Measurements from ENCODE around the gene SNRPB. TPM values are rescaled to one million over a fixed set of nuclear protein-coding genes. Genes with fewer than 3 reads are reported as not detected.

Gene SNRPB
- total RNA-seq (10 to 100 TPM; 99.0 to 99.1 TPM), polyA plus RNA-seq (100 to 1,000 TPM; 218 to 245 (median 240) TPM), total RNA-seq (90.9 to 330 (median 107) reads per million in 6 experiments)

DNA sequence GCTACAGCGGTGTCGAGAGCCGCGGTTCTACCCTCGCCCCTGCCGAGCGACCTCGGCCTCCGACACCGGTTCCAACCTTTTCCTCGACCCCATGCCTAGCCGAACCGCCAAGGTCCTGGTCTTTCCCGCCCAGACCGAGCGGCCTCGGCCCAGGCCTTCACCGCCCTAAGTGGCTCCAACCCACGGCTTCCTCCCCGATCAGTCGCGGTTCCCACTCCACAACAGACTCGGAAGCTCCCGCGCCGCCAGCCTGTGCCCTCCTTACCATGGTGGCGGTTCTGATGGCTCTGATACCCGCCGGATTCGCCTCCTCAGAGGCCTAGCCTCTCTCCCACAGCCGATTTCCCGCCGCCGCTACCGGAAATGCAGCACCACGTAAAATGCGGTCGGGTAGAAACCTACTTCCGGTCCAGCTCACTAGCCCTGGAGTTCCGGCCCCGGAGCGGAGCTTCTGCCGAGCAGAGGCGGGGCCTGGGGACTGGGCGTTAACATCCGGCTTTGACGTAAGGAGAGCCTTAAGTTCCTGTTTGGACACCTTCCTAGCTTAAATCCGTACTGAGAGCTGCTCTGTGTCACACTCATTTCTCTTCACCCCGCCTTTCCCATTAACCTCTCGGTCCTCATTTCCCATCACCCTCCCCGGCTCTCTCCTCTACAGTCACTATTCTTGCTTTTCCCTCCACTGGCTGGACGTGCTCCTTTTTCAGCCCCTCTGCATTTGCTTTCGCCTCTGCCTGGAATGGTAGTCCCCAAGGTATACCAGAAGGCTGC, at the start of gene SNRPB:
Gene SNRPB, minus strand, starts transcription at position 367 of the 771 bp plus-strand sequence. Its CDS starts 99 bp downstream, at position 268.
- POLR2A ChIA-PET, result interaction anchor here (0.8 to 2.6 kb wide), 14 partner anchors 9 to 1004 kb away, joined by 3 to 32 read pairs (median 6); partner anchors contain the start of genes IDH3B, NOP56, NSFL1C and ZNF343

DNA sequence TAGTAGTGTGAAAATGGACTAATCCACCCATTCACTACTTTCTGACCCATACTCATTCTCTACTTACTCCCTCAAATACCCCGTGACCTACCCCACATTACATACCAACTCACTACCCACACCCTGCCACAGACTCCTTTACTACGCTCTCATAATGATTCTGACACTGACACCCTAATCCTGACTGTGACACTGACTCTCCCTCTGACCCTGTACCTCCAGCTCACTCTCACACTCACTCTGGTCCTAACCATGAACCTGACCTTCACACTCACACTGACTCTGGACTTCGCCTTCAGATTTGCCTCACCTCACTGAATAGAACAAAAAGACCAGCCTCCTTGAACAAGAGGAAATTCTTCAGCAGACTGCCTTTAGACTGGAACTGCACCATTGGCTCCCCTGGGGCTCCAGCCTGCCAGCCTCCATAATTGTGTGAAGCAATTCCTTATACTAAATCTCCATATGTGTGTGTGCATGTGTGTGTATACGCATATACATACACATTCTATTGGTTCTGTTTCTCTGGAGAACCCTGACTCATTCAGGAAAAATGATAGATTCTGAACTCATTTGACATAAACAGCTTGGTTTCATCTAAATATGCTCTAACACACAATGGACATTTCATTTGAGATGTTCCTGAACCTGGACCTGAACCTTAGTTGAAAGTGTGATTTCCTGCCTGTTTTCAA, 48.7 kb upstream of the SNRPB start:
- H3K4me3 Mint-ChIP-seq, result no peak overlapping the region
- H3K4me1 Mint-ChIP-seq, result peaks cover 3 to 11% (median 8%) of the 10 kb centered on the region in 4 donors
- POLR2A ChIA-PET, result no interaction called here

More for the DNA sequence above, at the start of gene SNRPB:
- Mint-ChIP-seq H3K27me3 (no peaks in the 10 kb centered on the region), H3K4me3 (peak within 1 kb of the TSS; percentile 94 to 99 (median 99)), H3K9me3 (peaks cover 0 to 10% (median 0%) of the 10 kb centered on the region in 9 donors), H3K27ac (peak within 1 kb of the TSS; percentile 94 to 100 (median 99)), H3K4me1 (peaks cover 31 to 49% (median 41%) of the 10 kb centered on the region in 4 donors), H3K36me3 (peaks cover 6 to 39% (median 6%) of the 10 kb centered on the region in 3 donors)
- ATAC-seq (peak; percentile 90), DNase-seq (peak; percentile 85 to 98 (median 96))

DNA sequence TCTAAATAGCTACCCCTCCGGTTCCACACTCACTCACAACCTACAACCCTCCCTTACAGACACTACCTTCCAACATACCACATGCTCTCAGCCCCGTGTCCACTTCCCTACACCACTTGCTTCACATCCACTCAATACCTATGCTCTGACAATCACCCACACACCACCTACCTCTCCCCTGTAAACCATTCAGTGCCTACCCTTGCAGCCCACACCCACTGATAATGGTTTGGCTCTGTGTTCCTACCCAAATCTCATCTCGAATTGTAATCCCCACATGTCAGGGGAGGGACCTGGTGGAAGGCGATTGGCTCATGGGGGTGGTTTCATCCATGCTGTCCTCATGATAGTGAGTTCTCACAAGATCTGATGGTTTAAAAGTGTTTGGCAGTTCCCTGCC, 48.0 kb upstream of the SNRPB start:
- Mint-ChIP-seq H3K27ac (no peak overlapping the region), H3K4me1 (peaks cover 0 to 6% (median 4%) of the 10 kb centered on the region in 4 donors)
- no peak for ATAC-seq

More for the DNA sequence above, 48.7 kb upstream of the SNRPB start:
- Mint-ChIP-seq H3K27ac (peak overlapping the region in 1 of 10 donors; percentile 79), H3K27me3 (peaks cover 0 to 2% (median 0%) of the 10 kb centered on the region in 5 donors), H3K9me3 (no peaks in the 10 kb centered on the region), H3K36me3 (no peaks in the 10 kb centered on the region)
- ATAC-seq (no peak), DNase-seq (no peak)

DNA sequence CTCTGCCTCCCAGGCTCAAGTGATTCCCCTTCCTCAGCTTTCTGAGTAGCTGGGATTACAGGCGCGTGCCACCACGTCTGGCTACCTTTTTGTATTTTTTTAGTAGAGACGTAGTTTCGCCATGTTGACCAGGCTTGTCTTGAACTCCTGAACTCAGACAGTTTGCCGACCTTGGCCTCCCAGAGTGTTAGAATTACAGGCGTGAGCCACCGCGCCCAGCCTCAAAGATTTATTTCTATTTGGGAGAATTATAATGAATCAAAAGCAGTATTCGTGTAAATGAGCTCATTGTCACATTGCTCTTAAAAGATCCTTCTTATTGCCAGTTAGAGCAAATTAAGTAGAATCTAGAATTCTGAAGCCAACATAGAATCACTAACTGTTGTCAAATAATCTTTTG, 47.5 kb upstream of the SNRPB start:
- Mint-ChIP-seq H3K4me1 (peaks cover 0 to 6% (median 4%) of the 10 kb centered on the region in 4 donors), H3K36me3 (no peaks in the 10 kb centered on the region), H3K27me3 (peaks cover 0 to 8% (median 2%) of the 10 kb centered on the region in 5 donors), H3K27ac (no peak overlapping the region), H3K9me3 (no peaks in the 10 kb centered on the region), H3K4me3 (no peak overlapping the region)
- ATAC-seq (no peak), DNase-seq (no peak)
- POLR2A ChIA-PET, result no interaction called here

More for the DNA sequence above, 48.0 kb upstream of the SNRPB start:
- Mint-ChIP-seq H3K36me3 (no peaks in the 10 kb centered on the region), H3K9me3 (no peaks in the 10 kb centered on the region), H3K4me3 (no peak overlapping the region), H3K27me3 (peaks cover 0 to 5% (median 2%) of the 10 kb centered on the region in 5 donors)
- DNase-seq, result no peak
- POLR2A ChIA-PET, result no interaction called here

DNA sequence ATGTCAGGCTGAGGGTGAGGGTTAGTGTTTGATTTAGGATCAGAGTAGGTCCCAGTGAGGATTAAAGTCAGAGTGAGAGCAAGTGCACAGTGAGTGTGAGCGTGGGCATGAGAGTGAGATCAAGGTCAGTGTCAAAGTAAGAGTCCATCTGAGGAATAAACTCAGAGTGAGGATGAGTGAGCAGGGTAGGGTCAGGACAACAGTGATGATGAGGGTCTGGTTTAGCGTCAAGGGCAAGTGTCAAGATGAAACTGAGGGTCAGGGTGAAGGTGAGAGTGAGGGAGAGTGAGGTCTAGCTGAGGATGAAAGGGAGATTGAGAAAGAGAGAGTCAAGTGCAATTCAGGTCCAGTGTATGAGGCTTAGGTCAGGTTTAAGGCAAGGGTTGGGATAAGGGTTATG, 45.8 kb upstream of the SNRPB start:
- no peak for DNase-seq
- Mint-ChIP-seq H3K36me3 (no peaks in the 10 kb centered on the region), H3K4me3 (no peak overlapping the region), H3K27ac (no peak overlapping the region), H3K9me3 (no peaks in the 10 kb centered on the region), H3K27me3 (peaks cover 0 to 19% (median 5%) of the 10 kb centered on the region in 5 donors), H3K4me1 (peaks cover 0 to 3% (median under 1%) of the 10 kb centered on the region in 4 donors)
- ATAC-seq, result no peak
- POLR2A ChIA-PET, result no interaction called here

DNA sequence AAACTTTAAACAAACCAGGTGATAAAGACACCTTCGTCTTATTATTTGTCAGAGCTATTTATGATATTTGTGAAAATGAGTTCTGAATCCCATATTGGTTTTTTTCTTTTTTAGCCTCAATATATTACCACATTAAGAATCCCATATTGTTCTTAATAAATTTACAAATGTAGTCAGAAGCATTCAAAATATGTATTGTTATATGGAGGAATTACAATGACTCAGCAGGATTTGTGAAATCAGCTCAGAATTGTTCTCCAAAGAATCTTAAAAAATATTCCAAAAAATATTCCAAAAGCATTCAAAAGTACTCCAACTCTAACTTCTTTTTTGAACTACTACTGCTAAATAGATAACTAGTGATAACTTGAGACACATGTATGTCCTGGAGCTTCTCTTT, 44.6 kb upstream of the SNRPB start:
- POLR2A ChIA-PET, result no interaction called here
- Mint-ChIP-seq H3K4me3 (no peak overlapping the region), H3K4me1 (no peaks in the 10 kb centered on the region)

DNA sequence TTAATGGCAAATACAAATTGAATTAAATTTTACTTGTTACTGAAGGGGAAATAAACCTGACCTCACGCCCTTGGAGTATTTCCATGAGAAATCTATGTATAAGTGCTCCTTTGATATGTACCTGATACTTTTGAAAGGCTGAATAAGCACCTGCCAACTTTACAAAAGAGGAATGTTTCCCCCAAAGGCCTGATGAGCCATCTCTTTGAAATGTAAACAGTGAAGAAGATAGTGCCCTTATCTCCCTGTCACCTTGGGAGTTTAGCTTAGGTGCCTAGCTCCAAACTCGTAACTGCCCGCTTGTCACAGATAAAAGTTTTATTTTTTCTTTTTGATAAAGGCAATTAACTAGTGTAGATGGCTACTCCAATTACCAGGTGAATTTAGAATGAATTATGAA, 39.2 kb upstream of the SNRPB start:
- ATAC-seq, result no peak
- POLR2A ChIA-PET, result interaction anchor here (0.6 to 3.4 kb wide), 5 partner anchors 15 to 1472 kb away, joined by 3 to 32 read pairs (median 11); partner anchors contain the start of genes NOP56 and SNRPB
- no peak overlapping the region for H3K27ac Mint-ChIP-seq
- H3K27me3 Mint-ChIP-seq, result peaks cover 0 to 23% (median 6%) of the 10 kb centered on the region in 5 donors
- no peaks in the 10 kb centered on the region for H3K36me3 Mint-ChIP-seq
- no peaks in the 10 kb centered on the region for H3K9me3 Mint-ChIP-seq
- peak overlapping the region in 7 of 10 donors; percentile 12 to 96 (median 36) for H3K4me3 Mint-ChIP-seq
- peaks cover 12 to 25% (median 19%) of the 10 kb centered on the region in 4 donors for H3K4me1 Mint-ChIP-seq
- DNase-seq, result no peak

More for the DNA sequence above, 44.6 kb upstream of the SNRPB start:
- Mint-ChIP-seq H3K27me3 (peaks cover 0 to 23% (median 6%) of the 10 kb centered on the region in 5 donors), H3K27ac (no peak overlapping the region), H3K9me3 (no peaks in the 10 kb centered on the region), H3K36me3 (no peaks in the 10 kb centered on the region)
- DNase-seq (no peak), ATAC-seq (no peak)

DNA sequence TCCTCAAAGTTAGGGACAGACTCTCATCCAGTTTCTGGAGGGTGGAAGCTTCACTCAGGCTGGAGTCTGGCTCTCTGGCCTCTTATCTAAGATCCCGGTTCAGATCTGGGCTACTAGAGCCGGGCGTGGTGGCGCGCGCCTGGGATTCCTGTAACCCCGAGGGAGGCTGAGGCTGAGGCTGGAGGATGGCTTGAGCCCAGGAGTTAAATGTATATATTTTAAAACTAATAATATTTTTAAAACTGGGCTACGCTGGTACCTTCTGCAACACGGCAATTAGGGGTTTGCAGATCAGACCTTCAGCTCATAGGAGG, 38.8 kb upstream of the SNRPB start:
- Mint-ChIP-seq H3K27ac (peak overlapping the region; percentile 90 to 99 (median 97)), H3K36me3 (no peaks in the 10 kb centered on the region), H3K9me3 (no peaks in the 10 kb centered on the region), H3K27me3 (peaks cover 0 to 23% (median 6%) of the 10 kb centered on the region in 5 donors), H3K4me1 (peaks cover 12 to 28% (median 19%) of the 10 kb centered on the region in 4 donors), H3K4me3 (peak overlapping the region; percentile 95 to 100 (median 100))
- ATAC-seq, result no peak
- no peak for DNase-seq
- POLR2A ChIA-PET, result interaction anchor here (0.6 to 3.4 kb wide), 5 partner anchors 15 to 1472 kb away, joined by 3 to 32 read pairs (median 11); partner anchors contain the start of genes NOP56 and SNRPB

DNA sequence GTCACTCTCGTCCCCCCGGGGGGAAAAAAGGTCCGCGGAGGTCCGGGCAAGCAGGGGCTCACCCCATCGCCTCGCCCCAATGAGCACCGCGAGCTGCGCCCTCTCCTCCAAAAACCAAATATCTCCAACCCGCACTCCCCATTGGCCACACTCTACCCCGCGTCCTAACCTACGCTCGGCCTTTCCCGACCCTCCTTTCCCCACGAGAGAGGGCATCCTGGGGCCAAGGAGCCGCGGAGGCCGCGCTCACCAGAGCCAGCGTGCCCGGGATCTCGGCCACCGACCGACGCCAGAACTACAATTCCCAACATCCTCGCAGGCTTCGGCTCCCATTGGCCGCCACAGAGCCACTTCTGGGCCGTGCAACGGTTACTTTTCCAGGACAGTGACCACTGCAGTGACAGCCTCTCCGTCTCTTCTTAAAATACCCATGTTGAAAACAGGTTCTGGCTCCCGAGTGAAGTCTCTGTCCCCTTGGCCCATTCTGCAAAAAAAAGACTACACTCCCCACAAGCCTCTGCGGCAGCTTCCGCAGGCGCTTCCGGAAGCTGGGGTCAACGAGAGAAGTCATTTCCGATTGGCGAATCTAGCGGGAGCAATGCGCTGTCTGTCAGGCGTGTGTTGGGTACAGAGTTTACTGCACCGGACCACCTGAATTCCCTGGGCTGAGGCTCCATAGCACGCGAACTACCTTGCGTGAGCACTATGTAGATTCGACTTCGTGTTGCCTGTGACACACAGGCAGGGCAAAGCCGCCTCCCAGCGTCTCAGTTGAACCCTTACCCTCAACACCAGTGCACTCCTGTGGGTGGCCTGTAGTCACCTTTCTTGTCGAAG, 38.3 kb upstream of the SNRPB start, which contains the start of gene ZNF343:
Gene ZNF343, minus strand, starts transcription at position 285 of the 837 bp plus-strand sequence. CDS start 15,020 bp downstream, outside the sequence.
- peak within 1 kb of the TSS; percentile 95 to 100 (median 100) for H3K4me3 Mint-ChIP-seq
- peak; percentile 93 for ATAC-seq
- H3K9me3 Mint-ChIP-seq, result no peaks in the 10 kb centered on the region
- H3K36me3 Mint-ChIP-seq, result no peaks in the 10 kb centered on the region
- H3K27me3 Mint-ChIP-seq, result peaks cover 0 to 21% (median 6%) of the 10 kb centered on the region in 5 donors
- peaks cover 12 to 29% (median 20%) of the 10 kb centered on the region in 4 donors for H3K4me1 Mint-ChIP-seq
- peak; percentile 59 to 91 (median 74) for DNase-seq
- H3K27ac Mint-ChIP-seq, result peak within 1 kb of the TSS; percentile 90 to 99 (median 97)
- POLR2A ChIA-PET, result interaction anchor here (0.6 to 3.4 kb wide), 5 partner anchors 16 to 1473 kb away, joined by 3 to 32 read pairs (median 11); partner anchors contain the start of genes NOP56 and SNRPB

DNA sequence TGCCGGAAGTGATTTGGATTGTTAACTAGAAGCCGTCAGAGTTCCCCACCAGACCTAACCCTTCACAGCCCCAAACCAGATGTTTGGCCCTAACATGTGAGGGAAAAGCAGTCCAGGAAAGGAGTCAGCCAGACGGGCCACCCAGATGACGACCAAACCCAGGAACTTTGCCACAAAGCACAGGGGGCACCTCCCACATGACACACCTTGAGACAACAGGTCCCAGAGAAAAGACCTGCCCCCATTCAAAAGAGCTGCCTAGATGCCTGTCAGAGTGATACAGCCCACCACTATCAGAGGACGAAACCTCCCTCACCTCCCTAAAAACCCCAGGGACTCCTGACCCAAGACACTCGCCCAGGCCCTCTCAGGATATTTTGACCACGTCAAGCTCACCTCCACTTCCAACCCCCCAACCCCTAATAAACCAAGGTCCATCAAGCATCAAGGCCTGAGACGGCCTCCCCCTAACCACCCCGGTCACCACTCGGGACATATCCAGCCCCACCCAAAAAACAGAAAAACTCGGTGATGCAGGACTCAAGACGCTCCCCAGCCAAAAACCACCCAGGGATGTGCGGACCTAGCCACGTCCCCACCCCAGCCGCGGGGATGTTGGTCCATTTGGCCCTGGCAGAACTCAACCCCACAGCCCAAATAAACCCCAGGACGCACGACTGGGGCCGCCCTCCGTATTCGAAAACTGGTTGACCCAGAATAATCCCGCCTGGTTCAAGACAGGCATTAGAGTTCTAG, 37.5 kb upstream of the SNRPB start:
- Mint-ChIP-seq H3K27ac (peak overlapping the region; percentile 31 to 99 (median 97)), H3K27me3 (peaks cover 0 to 15% (median 6%) of the 10 kb centered on the region in 5 donors), H3K4me3 (peak overlapping the region; percentile 95 to 100 (median 100)), H3K4me1 (peaks cover 14 to 37% (median 21%) of the 10 kb centered on the region in 4 donors), H3K9me3 (peaks cover 0 to 2% (median 0%) of the 10 kb centered on the region in 9 donors), H3K36me3 (peaks cover 0 to 2% (median 0%) of the 10 kb centered on the region in 3 donors)
- no peak for DNase-seq
- ATAC-seq, result peak; percentile 2 to 10
- POLR2A ChIA-PET, result interaction anchor here (1.1 to 3.4 kb wide), 5 partner anchors 16 to 156 kb away, joined by 4 to 32 read pairs (median 11); partner anchors contain the start of genes IDH3B, NOP56 and SNRPB

DNA sequence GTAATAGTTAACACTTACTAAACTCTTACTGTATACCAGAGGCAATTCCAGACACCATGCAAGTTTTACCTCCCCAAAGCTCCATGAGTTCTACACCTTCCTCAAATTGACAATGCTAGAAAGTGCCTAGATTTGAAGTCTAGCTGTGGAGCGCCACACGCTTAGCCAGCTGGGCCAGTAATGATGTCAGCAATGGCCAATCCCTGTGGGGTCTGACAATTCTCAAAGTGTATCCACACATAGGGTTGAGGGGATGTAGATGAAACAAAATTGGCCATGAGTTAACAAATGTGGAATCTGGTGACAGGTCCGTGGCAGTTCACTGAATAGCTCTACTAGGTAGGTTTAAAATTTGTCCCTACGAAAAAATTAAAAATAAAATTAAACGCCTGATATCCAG, 36.9 kb upstream of the SNRPB start:
- Mint-ChIP-seq H3K27ac (peak overlapping the region in 4 of 10 donors; percentile 31 to 97 (median 67)), H3K9me3 (peaks cover 0 to 4% (median 0%) of the 10 kb centered on the region in 9 donors), H3K4me3 (peak overlapping the region; percentile 95 to 100 (median 100)), H3K4me1 (peaks cover 16 to 42% (median 23%) of the 10 kb centered on the region in 4 donors), H3K27me3 (peaks cover 0 to 13% (median 6%) of the 10 kb centered on the region in 5 donors), H3K36me3 (peaks cover 0 to 2% (median 0%) of the 10 kb centered on the region in 3 donors)
- POLR2A ChIA-PET, result interaction anchor here (1.1 to 3.4 kb wide), 4 partner anchors 17 to 157 kb away, joined by 7 to 32 read pairs (median 11); partner anchors contain the start of genes IDH3B, NOP56 and SNRPB
- ATAC-seq (no peak), DNase-seq (no peak)
